Parathyroid adenoma (tissue), 2 donors: ENCODE measurements around the gene MSRB1.
"Not testable (repeated sequence)": the region's sequence is repeated elsewhere in the genome, so short reads cannot be mapped to it uniquely, and the experiment has no call there.

Experiments used
- H2AFZ ChIP-seq: fragments of 300-600 bp; sonication (generic); one replicate; pipeline ENCODE4 v1.7.0; 2017; ENCODE audit warnings: antibody characterized with exemption, mild to moderate bottlenecking
- H3K27ac ChIP-seq: fragments of 300-600 bp; sonication (generic); one replicate; pipeline ENCODE4 v1.7.0; 2017
- H3K27me3 ChIP-seq: fragments of 300-600 bp; sonication (generic); one replicate; pipeline ENCODE4 v1.7.0; 2017; ENCODE audit warnings: low read length; ENCODE audit not compliant: control insufficient read depth, insufficient read depth
- H3K36me3 ChIP-seq: fragments of 300-600 bp; sonication (generic); one replicate; pipeline ENCODE4 v1.7.0; 2017; ENCODE audit warnings: low read length; ENCODE audit not compliant: control insufficient read depth, insufficient read depth
- H3K4me1 ChIP-seq: fragments of 300-600 bp; sonication (generic); one replicate; pipeline ENCODE4 v1.7.0; 2017; ENCODE audit warnings: control low read depth
- H3K4me2 ChIP-seq: fragments of 300-600 bp; sonication (generic); one replicate; pipeline ENCODE4 v1.7.0; 2017; ENCODE audit warnings: low read length
- H3K4me3 ChIP-seq: fragments of 300-600 bp; sonication (generic); one replicate; pipeline ENCODE4 v1.7.0; 2017; ENCODE audit warnings: low read depth, low read length
- H3K79me2 ChIP-seq: fragments of 300-600 bp; sonication (generic); one replicate; pipeline ENCODE4 v1.7.0; 2017; ENCODE audit warnings: control low read depth
- H3K9ac ChIP-seq: fragments of 300-600 bp; sonication (generic); one replicate; pipeline ENCODE4 v1.7.0; 2017; ENCODE audit warnings: mild to moderate bottlenecking
- H3K9me3 ChIP-seq: fragments of 300-600 bp; sonication (generic); one replicate; pipeline ENCODE4 v1.7.0; 2017; ENCODE audit warnings: low read length; ENCODE audit not compliant: control insufficient read depth
- TF ChIP-seq, protein P1 (sequence below): fragments of 300-600 bp; sonication (generic); IDR thresholded peaks from one replicate; pipeline ENCODE4 v1.7.0; 2017; ENCODE audit warnings: antibody characterized with exemption, mild to moderate bottlenecking
- donor health status: primary hyperparathyroidism.

MSRB1 gene

GRCh38 chr16:1961651-1962067, 18.7 kb upstream of the MSRB1 start:
- Histone ChIP-seq H3K4me1 (peaks cover 10% of the 10 kb centered on the region), H3K9me3 (no peaks in the 10 kb centered on the region), H3K4me3 (no peak overlapping the region), H3K27me3 (no peaks in the 10 kb centered on the region), H3K36me3 (no peaks in the 10 kb centered on the region), H2AFZ (no peak overlapping the region), H3K9ac (no peak overlapping the region), H3K79me2 (no peaks in the 10 kb centered on the region), H3K27ac (no peak overlapping the region), H3K4me2 (no peak overlapping the region)
- TF ChIP-seq, protein P1, sequence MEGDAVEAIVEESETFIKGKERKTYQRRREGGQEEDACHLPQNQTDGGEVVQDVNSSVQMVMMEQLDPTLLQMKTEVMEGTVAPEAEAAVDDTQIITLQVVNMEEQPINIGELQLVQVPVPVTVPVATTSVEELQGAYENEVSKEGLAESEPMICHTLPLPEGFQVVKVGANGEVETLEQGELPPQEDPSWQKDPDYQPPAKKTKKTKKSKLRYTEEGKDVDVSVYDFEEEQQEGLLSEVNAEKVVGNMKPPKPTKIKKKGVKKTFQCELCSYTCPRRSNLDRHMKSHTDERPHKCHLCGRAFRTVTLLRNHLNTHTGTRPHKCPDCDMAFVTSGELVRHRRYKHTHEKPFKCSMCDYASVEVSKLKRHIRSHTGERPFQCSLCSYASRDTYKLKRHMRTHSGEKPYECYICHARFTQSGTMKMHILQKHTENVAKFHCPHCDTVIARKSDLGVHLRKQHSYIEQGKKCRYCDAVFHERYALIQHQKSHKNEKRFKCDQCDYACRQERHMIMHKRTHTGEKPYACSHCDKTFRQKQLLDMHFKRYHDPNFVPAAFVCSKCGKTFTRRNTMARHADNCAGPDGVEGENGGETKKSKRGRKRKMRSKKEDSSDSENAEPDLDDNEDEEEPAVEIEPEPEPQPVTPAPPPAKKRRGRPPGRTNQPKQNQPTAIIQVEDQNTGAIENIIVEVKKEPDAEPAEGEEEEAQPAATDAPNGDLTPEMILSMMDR: no peak

DNA sequence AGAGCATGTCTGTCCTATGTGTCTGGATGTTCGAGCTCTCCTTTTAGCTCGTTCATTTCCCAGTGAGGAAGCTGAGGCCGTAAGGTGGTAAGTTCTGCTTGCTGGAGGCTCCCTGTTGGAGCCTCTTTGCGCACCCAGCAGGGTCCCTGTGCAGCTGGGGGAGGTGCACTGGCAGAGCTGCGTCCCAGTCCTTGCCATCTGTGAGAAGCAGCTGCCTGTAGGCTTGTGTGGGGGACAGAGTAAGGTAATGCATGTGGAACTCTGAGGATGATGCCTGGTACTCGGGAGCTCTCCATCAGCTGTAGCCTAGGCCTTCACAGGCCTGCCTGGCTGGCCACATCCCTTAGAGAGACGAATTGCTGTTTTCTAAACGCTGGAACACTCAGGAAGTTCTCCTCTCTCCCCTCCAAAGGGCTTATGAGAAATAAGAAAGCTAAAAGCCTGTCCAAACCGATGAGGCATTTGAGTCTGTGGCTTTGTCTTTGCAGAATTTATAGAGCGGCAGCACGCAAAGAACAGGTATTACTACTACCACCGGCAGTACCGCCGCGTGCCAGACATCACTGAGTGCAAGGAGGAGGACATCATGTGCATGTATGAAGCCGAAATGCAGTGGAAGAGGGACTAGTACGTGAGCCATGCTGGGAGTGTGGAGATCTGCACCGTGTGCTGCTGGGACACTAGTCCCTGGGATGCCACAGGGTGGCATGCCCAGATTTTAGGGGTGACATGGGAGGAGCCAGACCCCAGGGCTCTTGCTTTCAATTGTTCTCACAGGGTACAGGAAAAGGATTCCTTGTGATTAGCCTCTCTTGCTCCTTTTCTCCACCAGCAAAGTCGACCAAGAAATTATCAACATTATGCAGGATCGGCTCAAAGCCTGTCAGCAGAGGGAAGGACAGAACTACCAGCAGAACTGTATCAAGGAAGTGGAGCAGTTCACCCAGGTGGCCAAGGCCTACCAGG, 17.9 kb upstream of the MSRB1 start:
- H3K27ac ChIP-seq: no peak overlapping the region
- peak overlapping the region; percentile 75 for H3K4me2 ChIP-seq
- no peaks in the 10 kb centered on the region for H3K27me3 ChIP-seq
- TF ChIP-seq, protein P1: no peak
- no peak overlapping the region for H3K9ac ChIP-seq
- H3K9me3 ChIP-seq: no peaks in the 10 kb centered on the region
- peak overlapping the region; percentile 91 for H3K4me3 ChIP-seq
- no peak overlapping the region for H2AFZ ChIP-seq
- H3K4me1 ChIP-seq: peaks cover 10% of the 10 kb centered on the region
- no peaks in the 10 kb centered on the region for H3K79me2 ChIP-seq
- no peaks in the 10 kb centered on the region for H3K36me3 ChIP-seq

DNA sequence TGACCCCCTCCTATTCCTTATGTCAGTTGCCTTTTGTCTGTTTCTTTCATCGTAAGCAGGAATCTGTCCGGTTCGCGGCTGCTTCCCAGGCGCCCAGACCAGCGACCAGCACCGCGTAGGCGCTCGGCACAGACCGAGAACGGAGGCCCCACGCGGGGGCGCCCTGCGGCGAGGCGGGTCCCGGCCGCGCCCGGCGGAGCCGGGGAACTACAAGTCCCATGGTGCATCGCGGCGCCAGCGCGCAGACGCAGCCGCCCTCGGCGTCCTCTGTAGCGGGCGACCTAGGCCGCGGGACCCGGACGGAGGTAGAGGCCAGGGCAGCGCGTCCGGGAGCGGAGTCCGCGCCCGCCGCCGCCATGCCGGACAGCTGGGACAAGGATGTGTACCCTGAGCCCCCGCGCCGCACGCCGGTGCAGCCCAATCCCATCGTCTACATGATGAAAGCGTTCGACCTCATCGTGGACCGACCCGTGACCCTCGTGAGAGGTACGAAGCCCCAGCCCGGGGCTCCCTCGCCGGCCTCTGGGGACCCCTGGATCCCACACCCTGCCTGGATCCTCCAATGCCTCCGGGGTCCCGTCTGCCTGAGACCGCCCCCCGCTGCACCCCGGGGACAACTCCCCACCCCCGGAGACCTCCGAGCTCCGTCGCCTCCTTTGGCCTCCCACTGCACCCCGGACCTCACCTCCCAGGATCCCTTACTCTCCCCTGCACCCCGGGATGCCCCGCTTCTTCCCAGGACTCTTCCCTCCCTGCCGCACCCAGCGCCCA, 16.5 kb upstream of the MSRB1 start, which contains the start of gene NDUFB10:
Gene NDUFB10 (plus strand): TSS at position 270 of the 771 bp plus-strand sequence. CDS start 87 bp downstream, at position 357.
- Histone ChIP-seq H3K4me1 (peaks cover 10% of the 10 kb centered on the region), H3K4me2 (peak within 1 kb of the TSS; percentile 75), H3K9me3 (no peaks in the 10 kb centered on the region), H3K36me3 (no peaks in the 10 kb centered on the region), H3K9ac (peak within 1 kb of the TSS; percentile 64), H3K27me3 (no peaks in the 10 kb centered on the region), H3K79me2 (no peaks in the 10 kb centered on the region), H3K4me3 (peak within 1 kb of the TSS; percentile 91), H2AFZ (peak within 1 kb of the TSS; percentile 92), H3K27ac (peak within 1 kb of the TSS; percentile 75)
- TF ChIP-seq, protein P1: peak; percentile 82

GRCh38 chr16:1958715-1959268, 15.8 kb upstream of the MSRB1 start:
- Histone ChIP-seq H3K9ac (no peak overlapping the region), H3K4me1 (peaks cover 10% of the 10 kb centered on the region), H3K27ac (peak overlapping the region; percentile 75), H2AFZ (peak overlapping the region; percentile 92), H3K4me3 (peak overlapping the region; percentile 91), H3K27me3 (no peaks in the 10 kb centered on the region), H3K36me3 (no peaks in the 10 kb centered on the region), H3K4me2 (peak overlapping the region; percentile 74), H3K79me2 (no peaks in the 10 kb centered on the region), H3K9me3 (no peaks in the 10 kb centered on the region)
- TF ChIP-seq, protein P1: no peak

DNA sequence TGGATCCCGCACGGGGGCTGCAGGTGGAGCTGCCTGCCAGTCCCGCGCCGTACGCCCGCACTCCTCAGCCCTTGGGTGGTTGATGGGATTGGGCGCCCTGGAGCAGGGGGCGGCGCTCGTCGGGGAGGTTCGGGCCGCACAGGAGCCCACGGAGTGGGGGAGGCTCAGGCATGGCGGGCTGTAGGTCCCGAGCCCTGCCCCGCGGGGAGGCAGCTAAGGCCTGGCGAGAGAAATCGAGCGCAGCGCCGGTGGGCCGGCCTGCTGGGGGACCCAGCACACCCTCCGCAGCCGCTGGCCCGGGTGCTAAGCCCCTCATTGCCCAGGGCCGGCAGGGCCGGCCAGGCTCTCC, 15.1 kb upstream of the MSRB1 start:
- not testable (repeated sequence) for H3K27ac ChIP-seq, H2AFZ ChIP-seq, H3K36me3 ChIP-seq, H3K9ac ChIP-seq, H3K4me2 ChIP-seq, H3K4me3 ChIP-seq, H3K4me1 ChIP-seq, H3K27me3 ChIP-seq, H3K79me2 ChIP-seq, H3K9me3 ChIP-seq

GRCh38 chr16:1957434-1958142, 14.6 kb upstream of the MSRB1 start:
- H3K79me2 ChIP-seq, H3K27me3 ChIP-seq, H3K9me3 ChIP-seq, H3K27ac ChIP-seq, H2AFZ ChIP-seq, H3K36me3 ChIP-seq, H3K4me2 ChIP-seq, H3K4me3 ChIP-seq, H3K9ac ChIP-seq, H3K4me1 ChIP-seq: not testable (repeated sequence)
